ENCODE results near the gene TIPARP. TPM values are rescaled to one million over a fixed set of nuclear protein-coding genes. Genes with fewer than 3 reads are reported as not detected.
"Not testable (repeated sequence)": the region's sequence is repeated elsewhere in the genome, so short reads cannot be mapped to it uniquely, and the experiment has no call there.

TIPARP gene
- total and polyA plus RNA-seq, 12 donors, result 13.8 to 74.6 (median 23.1) TPM

DNA sequence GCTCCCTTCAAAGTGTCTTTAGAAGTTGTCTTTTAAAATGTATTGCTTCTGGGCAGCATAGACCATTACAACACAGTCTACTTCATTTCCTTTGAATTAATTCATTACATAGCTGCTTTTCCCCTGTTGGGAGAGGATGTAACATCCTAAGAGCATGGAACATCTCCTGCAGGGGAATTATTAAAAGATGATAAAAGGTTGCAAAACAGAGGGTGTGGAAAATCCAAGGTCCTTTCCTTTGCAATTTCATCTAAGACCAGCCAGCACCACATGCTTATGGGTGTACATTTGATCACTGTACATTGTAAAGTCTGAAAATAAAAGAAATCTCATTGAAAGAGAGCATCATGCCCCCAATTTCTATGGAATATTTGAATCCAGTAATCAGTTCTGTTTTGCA is 57.4 kb downstream of the TIPARP start:
- TF ChIP-seq, protein P1, sequence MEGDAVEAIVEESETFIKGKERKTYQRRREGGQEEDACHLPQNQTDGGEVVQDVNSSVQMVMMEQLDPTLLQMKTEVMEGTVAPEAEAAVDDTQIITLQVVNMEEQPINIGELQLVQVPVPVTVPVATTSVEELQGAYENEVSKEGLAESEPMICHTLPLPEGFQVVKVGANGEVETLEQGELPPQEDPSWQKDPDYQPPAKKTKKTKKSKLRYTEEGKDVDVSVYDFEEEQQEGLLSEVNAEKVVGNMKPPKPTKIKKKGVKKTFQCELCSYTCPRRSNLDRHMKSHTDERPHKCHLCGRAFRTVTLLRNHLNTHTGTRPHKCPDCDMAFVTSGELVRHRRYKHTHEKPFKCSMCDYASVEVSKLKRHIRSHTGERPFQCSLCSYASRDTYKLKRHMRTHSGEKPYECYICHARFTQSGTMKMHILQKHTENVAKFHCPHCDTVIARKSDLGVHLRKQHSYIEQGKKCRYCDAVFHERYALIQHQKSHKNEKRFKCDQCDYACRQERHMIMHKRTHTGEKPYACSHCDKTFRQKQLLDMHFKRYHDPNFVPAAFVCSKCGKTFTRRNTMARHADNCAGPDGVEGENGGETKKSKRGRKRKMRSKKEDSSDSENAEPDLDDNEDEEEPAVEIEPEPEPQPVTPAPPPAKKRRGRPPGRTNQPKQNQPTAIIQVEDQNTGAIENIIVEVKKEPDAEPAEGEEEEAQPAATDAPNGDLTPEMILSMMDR (IDR thresholded peaks at IDR 0.05), result no peak
- Histone ChIP-seq H3K27me3 (no peaks in the 10 kb centered on the region), H3K9me3 (no peaks in the 10 kb centered on the region), H3K36me3 (no peaks in the 10 kb centered on the region), H3K4me3 (no peak overlapping the region), H3K27ac (no peak overlapping the region), H3K4me1 (peaks cover 0 to 7% (median 0%) of the 10 kb centered on the region in 9 donors)
- DNase-seq (no peak), ATAC-seq (no peak)
- intact Hi-C loops (cut with DNase I), result no loop called here

DNA sequence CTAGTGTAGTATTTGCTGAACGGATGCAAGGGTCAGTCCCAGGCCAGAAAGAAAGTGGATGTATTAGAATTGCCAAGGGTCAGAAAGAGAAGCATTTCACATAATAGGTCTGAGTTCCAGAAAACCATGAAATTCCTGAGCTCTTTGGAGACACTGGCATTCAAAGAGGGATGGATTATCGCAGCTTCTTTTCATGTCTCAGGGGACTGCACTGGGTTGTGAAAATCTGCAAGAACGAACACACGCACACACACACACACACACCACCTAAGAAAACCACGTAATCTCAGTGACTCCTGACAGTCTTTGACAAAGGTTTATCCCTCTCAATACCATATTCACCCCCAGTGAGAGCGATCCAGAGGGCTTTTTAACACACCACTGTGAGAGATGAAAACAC is 57.9 kb downstream of the TIPARP start:
- Histone ChIP-seq H3K36me3 (no peaks in the 10 kb centered on the region), H3K27ac (no peak overlapping the region), H3K27me3 (no peaks in the 10 kb centered on the region), H3K4me1 (peaks cover 0 to 7% (median 0%) of the 10 kb centered on the region in 9 donors), H3K9me3 (no peaks in the 10 kb centered on the region), H3K4me3 (no peak overlapping the region)
- DNase-seq (no peak), ATAC-seq (no peak)
- intact Hi-C loops (cut with DNase I), result no loop called here
- WGBS, 2 donors, result 69 to 84% methylated on average over 6 of the region's 6 CpGs
- TF ChIP-seq, protein P1 (IDR thresholded peaks at IDR 0.05), result no peak

DNA sequence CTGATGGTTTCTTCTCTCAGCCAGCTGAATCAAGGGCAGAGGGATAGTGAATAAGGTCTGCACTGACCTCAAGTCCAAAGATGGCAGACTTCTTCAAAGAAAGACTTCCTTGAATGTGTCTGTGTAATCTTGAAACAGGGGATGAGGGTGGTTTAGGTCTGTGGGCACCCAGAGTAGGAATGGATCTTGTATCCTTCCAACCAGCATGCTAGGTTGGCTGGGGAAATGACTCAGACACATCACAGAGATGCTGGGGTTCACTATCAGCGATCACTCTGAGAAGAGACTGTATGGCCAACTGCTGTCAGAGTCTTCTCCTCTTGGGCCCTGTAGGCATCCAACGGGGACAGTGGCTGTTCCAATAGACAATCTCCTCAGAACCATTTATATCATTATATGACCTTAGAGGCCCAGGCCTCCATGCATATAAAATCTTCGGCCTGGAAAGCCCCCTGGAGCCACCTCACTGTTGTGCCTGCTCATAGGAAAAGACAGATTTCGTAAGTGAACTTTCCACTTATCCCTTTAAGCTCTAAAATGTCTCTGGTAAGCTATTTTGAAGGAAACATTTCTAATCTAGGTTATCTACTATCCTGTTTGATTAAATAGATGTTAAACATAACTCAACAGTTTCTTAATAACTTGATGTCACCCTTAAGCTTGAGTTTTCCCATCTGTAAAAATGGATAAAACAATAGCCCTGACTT is 58.5 kb downstream of the TIPARP start:
- WGBS, 2 donors, result 89 to 90% methylated on average over 4 of the region's 4 CpGs
- H3K27ac ChIP-seq, result no peak overlapping the region
- H3K4me3 ChIP-seq, result no peak overlapping the region
- H3K9me3 ChIP-seq, result no peaks in the 10 kb centered on the region
- TF ChIP-seq, protein P1 (IDR thresholded peaks at IDR 0.05), result no peak
- intact Hi-C loops (cut with DNase I), result no loop called here
- DNase-seq (no peak), ATAC-seq (no peak)
- peaks cover 0 to 7% (median 0%) of the 10 kb centered on the region in 9 donors for H3K4me1 ChIP-seq
- H3K27me3 ChIP-seq, result no peaks in the 10 kb centered on the region
- no peaks in the 10 kb centered on the region for H3K36me3 ChIP-seq

DNA sequence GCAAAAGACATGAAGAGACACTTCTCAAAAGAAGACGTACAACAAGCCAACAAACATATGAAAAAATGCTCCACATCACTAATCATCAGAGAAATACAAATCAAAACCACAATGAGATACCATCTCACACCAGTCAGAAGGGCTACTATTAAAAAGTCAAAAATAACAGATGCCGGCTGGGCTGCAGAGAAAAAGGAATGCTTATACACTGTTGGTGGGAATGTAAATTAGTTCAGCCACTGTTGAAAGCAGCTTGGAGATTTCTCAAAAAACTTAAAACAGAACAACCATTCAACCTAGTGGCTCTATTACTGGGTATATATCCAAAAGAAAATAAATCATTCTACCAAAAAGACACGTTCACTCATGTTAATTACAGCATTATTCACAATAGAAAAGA is 60.3 kb downstream of the TIPARP start:
- DNase-seq; H3K27me3 ChIP-seq; H3K9me3 ChIP-seq; H3K27ac ChIP-seq; H3K4me1 ChIP-seq; ATAC-seq; intact Hi-C loops (cut with DNase I); H3K36me3 ChIP-seq; H3K4me3 ChIP-seq: not testable (repeated sequence)
- 43 to 59% methylated on average over 3 of the region's 3 CpGs for WGBS, 2 donors

DNA sequence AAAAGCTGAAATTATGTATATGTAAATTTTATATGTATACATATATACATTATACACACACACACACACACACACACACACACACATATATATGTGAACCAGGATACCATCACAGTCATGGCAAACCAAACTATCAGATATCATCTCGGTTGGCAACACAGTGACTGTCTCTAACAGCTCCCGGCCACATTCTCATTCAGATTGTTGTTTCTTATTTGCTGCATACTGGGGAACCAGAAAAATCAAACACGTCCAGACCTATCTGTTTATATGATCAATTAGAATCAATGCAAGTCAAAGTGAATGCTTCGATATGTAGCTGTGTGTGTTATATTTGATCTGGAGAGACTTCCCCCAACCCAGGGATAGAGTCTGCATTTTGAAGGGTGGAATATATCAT is 61.1 kb downstream of the TIPARP start:
- DNase-seq (no peak), ATAC-seq (no peak)
- Histone ChIP-seq H3K36me3 (no peaks in the 10 kb centered on the region), H3K4me3 (no peak overlapping the region), H3K27me3 (no peaks in the 10 kb centered on the region), H3K9me3 (no peaks in the 10 kb centered on the region), H3K27ac (no peak overlapping the region), H3K4me1 (no peaks in the 10 kb centered on the region)
- TF ChIP-seq, protein P1 (IDR thresholded peaks at IDR 0.05), result no peak
- intact Hi-C loops (cut with DNase I), result no loop called here
- 69 to 87% methylated on average over 4 of the region's 4 CpGs for WGBS, 2 donors

DNA sequence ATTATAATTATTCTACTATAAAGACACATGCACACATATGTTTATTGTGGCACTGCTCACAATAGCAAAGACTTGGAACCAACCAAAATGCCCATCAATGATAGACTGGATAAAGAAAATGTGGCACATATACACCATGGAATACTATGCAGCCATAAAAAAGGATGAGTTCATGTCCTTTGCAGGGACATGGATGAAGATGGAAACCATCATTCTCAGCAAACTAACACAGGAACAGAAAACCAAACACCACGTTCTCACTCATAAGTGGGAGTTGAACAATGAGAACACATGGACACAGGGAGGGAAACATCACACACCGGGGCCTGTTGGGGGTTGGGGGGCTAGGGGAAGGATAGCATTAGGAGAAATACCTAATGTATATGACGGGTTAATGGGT is 62.7 kb downstream of the TIPARP start:
- H3K27me3 ChIP-seq; H3K36me3 ChIP-seq; H3K9me3 ChIP-seq; H3K27ac ChIP-seq; ATAC-seq; H3K4me1 ChIP-seq; H3K4me3 ChIP-seq; intact Hi-C loops (cut with DNase I); DNase-seq: not testable (repeated sequence)
- 86 to 93% methylated on average over 3 of the region's 3 CpGs for WGBS, 2 donors

Measured in heart right ventricle (tissue), 16 donors.